Activated naive CD4-positive, alpha-beta T cell (primary cell): ENCODE measurements around the gene AMBRA1.
"Not testable (repeated sequence)": the region's sequence is repeated elsewhere in the genome, so short reads cannot be mapped to it uniquely, and the experiment has no call there.

ENCODE experiments used
- DNase-seq, 4 experiments: peaks; one replicate each; lab custom pipeline; 2025; lab: John Stamatoyannopoulos, UW

AMBRA1 gene

GRCh38 chr11:46381819-46382645 lies 211.8 kb downstream of the AMBRA1 start:
- no peak for DNase-seq

- DNase-seq = peak in 1 of 4 experiments; percentile 29
Measured at GRCh38 chr11:46381048-46381818, 212.6 kb downstream of the AMBRA1 start, which contains the start of gene MDK. TSS of gene MDK (plus strand) at chr11:46381669. CDS start at chr11:46382058, 389 bp downstream.

- peak in 2 of 4 experiments; percentile 33 to 48 for DNase-seq
Measured at GRCh38 chr11:46380340-46381047, 213.3 kb downstream of the AMBRA1 start.

- not testable (repeated sequence) for DNase-seq
Measured at GRCh38 chr11:46379482-46380293, 214.1 kb downstream of the AMBRA1 start.

GRCh38 chr11:46378811-46379481 lies 214.9 kb downstream of the AMBRA1 start:
- DNase-seq = no peak

GRCh38 chr11:46378296-46378695 lies 215.5 kb downstream of the AMBRA1 start:
- DNase-seq = no peak

GRCh38 chr11:46377831-46378230 lies 216.0 kb downstream of the AMBRA1 start:
- no peak for DNase-seq

GRCh38 chr11:46377290-46377689 lies 216.5 kb downstream of the AMBRA1 start:
- DNase-seq = no peak

- no peak for DNase-seq
Measured at GRCh38 chr11:46376258-46377050, 217.4 kb downstream of the AMBRA1 start.

GRCh38 chr11:46375392-46376101 lies 218.3 kb downstream of the AMBRA1 start:
- no peak for DNase-seq

GRCh38 chr11:46374815-46375214 lies 219.0 kb downstream of the AMBRA1 start:
- no peak for DNase-seq

- no peak for DNase-seq
Measured at GRCh38 chr11:46373787-46374740, 219.8 kb downstream of the AMBRA1 start.

- DNase-seq = not testable (repeated sequence)
Measured at GRCh38 chr11:46372501-46372900, 221.3 kb downstream of the AMBRA1 start.

GRCh38 chr11:46372086-46372485 lies 221.7 kb downstream of the AMBRA1 start:
- DNase-seq = no peak

GRCh38 chr11:46371262-46371661 lies 222.6 kb downstream of the AMBRA1 start:
- DNase-seq = not testable (repeated sequence)

GRCh38 chr11:46370253-46370652 lies 223.6 kb downstream of the AMBRA1 start:
- DNase-seq = no peak

- DNase-seq = peak in 3 of 4 experiments; percentile 19 to 41 (median 36)
Measured at GRCh38 chr11:46369458-46370152, 224.2 kb downstream of the AMBRA1 start.

GRCh38 chr11:46367916-46368267 lies 225.9 kb downstream of the AMBRA1 start:
- no peak for DNase-seq
